Left ventricle myocardium inferior (tissue), 1 donor: ENCODE measurements around the gene KCNQ2. TPM values are rescaled to one million over a fixed set of nuclear protein-coding genes. Genes with fewer than 3 reads are reported as not detected.

Source experiments
- DNase-seq: peaks from one replicate; pipeline ENCODE4 v3.0.0-alpha.2; 2020
- H3K27ac ChIP-seq: fragments of 200-600 bp; replicated peaks from 2 replicates; pipeline ENCODE4 v1.8.0; 2021
- H3K27me3 ChIP-seq: fragments of 200-600 bp; 2 replicates; pipeline ENCODE4 v1.8.0; 2021; ENCODE audit warnings: low read depth
- H3K36me3 ChIP-seq: fragments of 200-600 bp; 2 replicates; pipeline ENCODE4 v1.8.0; 2021
- H3K4me1 ChIP-seq: fragments of 200-600 bp; 2 replicates; pipeline ENCODE4 v1.8.0; 2021
- H3K4me3 ChIP-seq: fragments of 200-600 bp; 2 replicates; pipeline ENCODE4 v1.8.0; 2021; ENCODE audit warnings: mild to moderate bottlenecking, moderate library complexity
- H3K9me3 ChIP-seq: fragments of 200-600 bp; replicated peaks from 2 replicates; pipeline ENCODE4 v1.8.0; 2021
- intact Hi-C: fragments of 100-400 bp; cut with micrococcal nuclease; formaldehyde crosslinking; loops from one replicate; pipeline ENCODE4 v1.11.0; 2022
- total RNA-seq: library from RNA; stranded (reverse); fragmentation: NEBNext Ultra II Directional; extraction: Animal tissue kit (Norgen Biotek cat#: 25700); gene quantifications from one replicate; pipeline ENCODE4 v1.2.1, GENCODE V29; 2021
- TF ChIP-seq, protein P1 (sequence below): fragments of 200-600 bp; IDR thresholded peaks from 2 replicates; pipeline ENCODE4 v1.8.0; 2021; ENCODE audit warnings: antibody characterized with exemption, mild to moderate bottlenecking, borderline replicate concordance
- donor health status: DM: no; HTN: yes; CAD: no; lungs with severe emphysema.

Gene KCNQ2
- total RNA-seq, 1 donor from 2014 or later, result 2.3 TPM

DNA sequence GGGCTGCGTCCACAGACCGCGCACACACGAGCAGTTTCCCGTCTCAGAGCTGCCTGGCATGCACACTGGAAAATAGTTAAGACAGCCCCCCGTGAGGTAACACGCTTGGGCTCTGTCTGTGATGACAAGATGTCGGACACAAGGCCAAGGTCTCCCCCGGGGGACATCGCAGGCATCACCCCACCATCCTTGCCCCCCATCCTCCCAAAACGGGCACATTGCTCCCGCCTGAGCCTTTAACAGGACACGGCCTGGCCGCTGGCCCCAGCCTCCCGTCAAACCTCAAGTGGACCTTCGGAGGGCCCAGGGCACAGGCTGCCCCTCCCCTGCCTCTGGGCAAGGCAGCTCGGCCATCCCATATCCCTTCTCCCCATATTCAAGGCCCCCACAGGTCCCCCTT lies 5.6 kb downstream of the KCNQ2 start:
- H3K27ac ChIP-seq, result no peak overlapping the region
- H3K9me3 ChIP-seq, result no peaks in the 10 kb centered on the region
- intact Hi-C loops, result no loop called here
- TF ChIP-seq, protein P1, sequence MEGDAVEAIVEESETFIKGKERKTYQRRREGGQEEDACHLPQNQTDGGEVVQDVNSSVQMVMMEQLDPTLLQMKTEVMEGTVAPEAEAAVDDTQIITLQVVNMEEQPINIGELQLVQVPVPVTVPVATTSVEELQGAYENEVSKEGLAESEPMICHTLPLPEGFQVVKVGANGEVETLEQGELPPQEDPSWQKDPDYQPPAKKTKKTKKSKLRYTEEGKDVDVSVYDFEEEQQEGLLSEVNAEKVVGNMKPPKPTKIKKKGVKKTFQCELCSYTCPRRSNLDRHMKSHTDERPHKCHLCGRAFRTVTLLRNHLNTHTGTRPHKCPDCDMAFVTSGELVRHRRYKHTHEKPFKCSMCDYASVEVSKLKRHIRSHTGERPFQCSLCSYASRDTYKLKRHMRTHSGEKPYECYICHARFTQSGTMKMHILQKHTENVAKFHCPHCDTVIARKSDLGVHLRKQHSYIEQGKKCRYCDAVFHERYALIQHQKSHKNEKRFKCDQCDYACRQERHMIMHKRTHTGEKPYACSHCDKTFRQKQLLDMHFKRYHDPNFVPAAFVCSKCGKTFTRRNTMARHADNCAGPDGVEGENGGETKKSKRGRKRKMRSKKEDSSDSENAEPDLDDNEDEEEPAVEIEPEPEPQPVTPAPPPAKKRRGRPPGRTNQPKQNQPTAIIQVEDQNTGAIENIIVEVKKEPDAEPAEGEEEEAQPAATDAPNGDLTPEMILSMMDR, result no peak
- H3K36me3 ChIP-seq, result no peaks in the 10 kb centered on the region
- no peak overlapping the region for H3K4me3 ChIP-seq
- peaks cover 98% of the 10 kb centered on the region for H3K27me3 ChIP-seq
- no peak for DNase-seq
- peaks cover 7% of the 10 kb centered on the region for H3K4me1 ChIP-seq

DNA sequence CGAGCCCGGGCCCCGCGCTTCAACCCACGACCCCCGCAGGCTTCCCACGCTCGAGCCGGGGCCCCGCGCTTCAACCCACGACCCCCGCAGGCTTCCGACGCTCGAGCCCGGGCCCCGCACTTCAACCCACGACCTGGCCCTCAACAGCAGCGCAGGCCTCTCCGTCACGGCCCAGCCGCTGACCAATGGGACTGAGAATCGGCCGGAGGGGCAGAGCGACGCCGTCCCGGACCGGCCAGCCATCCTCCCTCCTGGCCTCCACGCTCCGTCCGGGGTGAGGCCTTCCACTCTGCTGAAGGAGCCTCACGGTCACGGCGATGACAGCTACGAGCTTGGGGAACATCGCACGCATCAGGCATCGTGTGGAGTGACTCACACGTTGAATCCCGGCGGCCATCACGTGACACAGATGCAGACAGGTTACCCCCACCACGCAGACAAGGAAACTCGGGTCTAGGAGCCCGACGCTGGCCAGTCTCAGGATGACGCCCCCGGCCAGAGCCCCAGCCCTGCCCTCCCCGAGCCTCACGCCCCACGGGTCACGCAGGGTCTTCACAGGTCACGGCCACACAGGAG lies 6.1 kb downstream of the KCNQ2 start:
- DNase-seq, result no peak
- Histone ChIP-seq H3K27me3 (peaks cover 98% of the 10 kb centered on the region), H3K36me3 (no peaks in the 10 kb centered on the region), H3K9me3 (no peaks in the 10 kb centered on the region), H3K4me3 (no peak overlapping the region), H3K4me1 (peaks cover 2% of the 10 kb centered on the region), H3K27ac (no peak overlapping the region)
- TF ChIP-seq, protein P1, result no peak
- intact Hi-C loops, result no loop called here

DNA sequence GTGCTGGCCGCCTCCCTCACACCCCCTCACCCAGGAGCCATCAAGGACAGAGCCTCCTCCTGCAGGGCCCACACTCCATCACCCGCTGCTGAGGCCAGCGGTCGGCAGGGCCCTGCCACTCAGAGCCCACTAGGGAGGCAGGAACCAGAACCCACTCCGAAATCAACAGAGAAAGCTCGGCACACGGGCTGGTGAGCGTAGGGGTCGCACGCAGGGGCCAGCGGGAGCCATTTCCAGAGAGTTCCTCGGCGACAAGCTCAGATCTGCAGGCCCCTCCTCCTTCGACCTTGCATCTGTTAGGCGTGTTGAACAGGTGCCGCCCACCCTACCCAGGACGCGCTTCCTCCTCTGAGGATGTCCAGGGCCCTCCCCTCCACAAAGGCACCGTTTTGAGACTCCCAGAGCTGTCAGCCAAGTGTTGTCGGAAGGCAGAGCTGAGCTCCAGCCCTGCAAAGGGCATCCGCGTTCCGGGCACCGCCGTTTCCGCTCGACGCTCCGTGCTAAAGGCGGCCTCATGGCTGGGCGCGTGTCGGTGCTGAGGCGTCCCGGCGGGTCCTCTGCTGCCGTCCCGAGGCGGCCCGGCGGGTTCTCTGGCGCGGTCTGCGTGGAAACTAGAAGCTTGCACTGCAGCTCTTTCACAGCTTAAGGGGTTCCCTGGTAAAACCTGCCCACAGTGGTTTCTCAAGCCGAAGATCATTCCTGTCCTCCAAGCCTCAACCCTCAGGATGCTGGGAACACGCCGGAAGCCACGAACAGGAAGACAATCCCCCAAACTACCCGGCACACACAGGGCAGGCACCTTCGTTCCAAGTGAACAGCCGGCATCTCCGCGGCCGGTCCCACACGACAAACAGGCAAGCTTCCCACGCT lies 6.8 kb downstream of the KCNQ2 start:
- intact Hi-C loops, result no loop called here
- H3K4me1 ChIP-seq, result no peaks in the 10 kb centered on the region
- no peak overlapping the region for H3K4me3 ChIP-seq
- peaks cover 98% of the 10 kb centered on the region for H3K27me3 ChIP-seq
- no peak for DNase-seq
- no peak overlapping the region for H3K27ac ChIP-seq
- no peaks in the 10 kb centered on the region for H3K9me3 ChIP-seq
- no peaks in the 10 kb centered on the region for H3K36me3 ChIP-seq
- TF ChIP-seq, protein P1, result no peak

DNA sequence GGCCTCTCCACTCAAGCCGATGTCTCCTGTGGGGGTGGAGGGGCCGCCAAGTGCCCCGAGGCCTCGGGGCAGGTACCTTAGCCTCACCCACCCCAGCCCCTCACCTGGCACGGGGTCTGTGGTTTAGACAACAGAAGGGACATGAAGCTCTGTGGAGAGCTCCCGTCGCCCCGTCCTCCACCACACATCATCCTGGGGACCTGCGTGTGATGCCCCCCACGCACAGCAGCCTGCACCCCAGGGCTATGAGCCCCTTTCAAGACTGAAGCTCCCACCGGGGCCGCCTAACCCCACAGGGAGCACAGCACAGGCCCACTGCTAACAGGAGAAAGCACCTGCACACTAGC lies 8.2 kb downstream of the KCNQ2 start:
- Histone ChIP-seq H3K4me1 (no peaks in the 10 kb centered on the region), H3K27me3 (peaks cover 98% of the 10 kb centered on the region), H3K9me3 (no peaks in the 10 kb centered on the region), H3K27ac (no peak overlapping the region), H3K36me3 (no peaks in the 10 kb centered on the region), H3K4me3 (no peak overlapping the region)
- no peak for DNase-seq
- TF ChIP-seq, protein P1, result no peak
- intact Hi-C loops, result no loop called here

DNA sequence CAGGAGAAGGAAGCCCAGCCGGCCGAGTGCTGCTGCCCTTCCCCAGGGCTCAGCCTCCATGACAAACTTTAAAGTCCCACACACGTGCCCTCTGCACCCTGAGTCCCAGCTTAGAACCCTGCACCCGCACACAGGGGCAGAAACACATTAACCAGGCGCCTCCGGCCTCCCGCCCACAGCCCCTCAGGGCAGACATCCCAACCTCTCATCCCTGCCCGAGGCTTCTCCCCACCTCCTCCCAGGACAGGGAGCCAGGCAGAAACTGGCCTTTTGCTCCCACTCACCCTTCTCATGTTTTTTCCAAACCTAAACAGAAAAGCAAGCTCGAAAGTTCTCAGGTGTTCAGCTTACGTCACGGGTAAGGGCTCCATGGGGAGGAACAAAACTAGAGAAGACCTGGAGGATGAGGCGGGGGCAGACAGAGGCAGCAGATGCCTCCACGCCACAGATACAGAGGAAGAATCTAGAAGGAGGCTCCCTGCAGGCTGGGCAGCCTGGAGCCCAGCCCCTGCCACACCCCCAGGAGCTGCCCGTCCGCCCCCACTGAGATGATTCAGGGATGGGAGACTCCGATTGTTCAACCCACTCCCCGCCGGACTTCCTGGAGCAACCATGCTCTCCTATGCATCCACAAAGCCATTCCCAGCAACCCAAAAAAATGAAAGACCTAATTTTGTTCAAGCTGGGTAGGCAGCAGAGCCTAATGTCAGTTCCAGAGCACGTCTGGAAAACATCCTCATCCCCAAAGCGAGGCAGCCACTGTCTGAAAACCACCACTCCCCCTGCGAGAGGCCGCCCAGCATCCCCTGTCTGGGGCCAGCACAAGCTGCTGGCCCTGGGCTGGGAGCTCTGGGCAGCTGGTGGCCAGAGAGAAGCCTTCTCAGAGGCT lies 8.8 kb downstream of the KCNQ2 start:
- H3K4me3 ChIP-seq, result no peak overlapping the region
- H3K27me3 ChIP-seq, result peaks cover 94% of the 10 kb centered on the region
- intact Hi-C loops, result no loop called here
- H3K36me3 ChIP-seq, result no peaks in the 10 kb centered on the region
- H3K9me3 ChIP-seq, result no peaks in the 10 kb centered on the region
- no peak overlapping the region for H3K27ac ChIP-seq
- TF ChIP-seq, protein P1, result no peak
- DNase-seq, result no peak
- no peaks in the 10 kb centered on the region for H3K4me1 ChIP-seq
